GM13977 (cell line): ENCODE results near the gene SUN1.

Source experiments
- DNase-seq: peaks from one replicate; pipeline ENCODE4 v3.0.0; 2012; ENCODE audit warnings: low spot score
- in situ Hi-C: fragments of 300-500 bp; cut with MboI; formaldehyde crosslinking; loops from one replicate; pipeline ENCODE4 v1.12.0; 2022; ENCODE audit warnings: low sequenced_read_pairs, low pct_unique_long_range_greater_than_20kb, mixed read lengths, inconsistent platforms; ENCODE audit not compliant: unreplicated experiment
- TF ChIP-seq, protein P1 (sequence below): IDR thresholded peaks from 2 replicates; pipeline ENCODE4 v1.5.1; 2012; ENCODE audit warnings: mild to moderate bottlenecking, control low read depth; ENCODE audit not compliant: insufficient read depth; ENCODE audit errors: extremely low read depth, missing control alignments

The SUN1 gene

DNA sequence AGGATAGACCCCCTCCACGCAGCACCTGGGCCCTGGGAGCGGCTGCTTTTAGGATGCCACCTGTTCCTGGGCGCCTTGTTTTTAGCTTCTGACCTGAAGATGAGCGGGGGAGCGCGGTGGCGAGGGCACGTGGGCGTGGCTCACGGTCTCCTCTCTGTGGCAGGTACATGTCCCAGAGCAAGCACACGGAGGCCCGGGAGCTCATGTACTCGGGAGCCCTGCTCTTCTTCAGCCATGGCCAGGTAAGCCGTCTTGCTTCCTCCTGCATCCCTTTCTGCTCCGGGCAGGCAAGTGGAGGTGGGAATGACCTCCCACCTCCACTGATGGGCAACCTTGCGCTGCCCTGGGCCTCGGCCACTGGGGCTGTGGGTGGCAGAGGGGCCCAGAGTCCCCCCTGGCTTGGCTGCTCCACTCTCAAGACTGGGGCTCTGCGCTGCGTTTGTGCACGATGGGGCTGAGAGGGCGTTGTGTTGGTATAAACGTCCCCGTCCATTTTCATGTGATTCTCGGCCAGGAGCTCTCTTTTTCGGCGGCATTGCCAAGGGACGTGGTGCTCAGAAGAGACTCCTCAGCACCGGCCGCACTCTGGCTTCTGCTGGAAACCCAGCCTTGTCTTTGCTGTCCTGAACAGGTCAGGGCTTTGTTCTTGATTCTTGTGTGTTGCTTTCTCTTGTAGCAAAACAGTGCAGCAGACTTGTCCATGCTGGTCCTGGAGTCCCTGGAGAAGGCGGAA is 53.8 kb downstream of the SUN1 start:
- no peak for DNase-seq
- in situ Hi-C loops: no loop called here
- TF ChIP-seq, protein P1, sequence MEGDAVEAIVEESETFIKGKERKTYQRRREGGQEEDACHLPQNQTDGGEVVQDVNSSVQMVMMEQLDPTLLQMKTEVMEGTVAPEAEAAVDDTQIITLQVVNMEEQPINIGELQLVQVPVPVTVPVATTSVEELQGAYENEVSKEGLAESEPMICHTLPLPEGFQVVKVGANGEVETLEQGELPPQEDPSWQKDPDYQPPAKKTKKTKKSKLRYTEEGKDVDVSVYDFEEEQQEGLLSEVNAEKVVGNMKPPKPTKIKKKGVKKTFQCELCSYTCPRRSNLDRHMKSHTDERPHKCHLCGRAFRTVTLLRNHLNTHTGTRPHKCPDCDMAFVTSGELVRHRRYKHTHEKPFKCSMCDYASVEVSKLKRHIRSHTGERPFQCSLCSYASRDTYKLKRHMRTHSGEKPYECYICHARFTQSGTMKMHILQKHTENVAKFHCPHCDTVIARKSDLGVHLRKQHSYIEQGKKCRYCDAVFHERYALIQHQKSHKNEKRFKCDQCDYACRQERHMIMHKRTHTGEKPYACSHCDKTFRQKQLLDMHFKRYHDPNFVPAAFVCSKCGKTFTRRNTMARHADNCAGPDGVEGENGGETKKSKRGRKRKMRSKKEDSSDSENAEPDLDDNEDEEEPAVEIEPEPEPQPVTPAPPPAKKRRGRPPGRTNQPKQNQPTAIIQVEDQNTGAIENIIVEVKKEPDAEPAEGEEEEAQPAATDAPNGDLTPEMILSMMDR: no peak

DNA sequence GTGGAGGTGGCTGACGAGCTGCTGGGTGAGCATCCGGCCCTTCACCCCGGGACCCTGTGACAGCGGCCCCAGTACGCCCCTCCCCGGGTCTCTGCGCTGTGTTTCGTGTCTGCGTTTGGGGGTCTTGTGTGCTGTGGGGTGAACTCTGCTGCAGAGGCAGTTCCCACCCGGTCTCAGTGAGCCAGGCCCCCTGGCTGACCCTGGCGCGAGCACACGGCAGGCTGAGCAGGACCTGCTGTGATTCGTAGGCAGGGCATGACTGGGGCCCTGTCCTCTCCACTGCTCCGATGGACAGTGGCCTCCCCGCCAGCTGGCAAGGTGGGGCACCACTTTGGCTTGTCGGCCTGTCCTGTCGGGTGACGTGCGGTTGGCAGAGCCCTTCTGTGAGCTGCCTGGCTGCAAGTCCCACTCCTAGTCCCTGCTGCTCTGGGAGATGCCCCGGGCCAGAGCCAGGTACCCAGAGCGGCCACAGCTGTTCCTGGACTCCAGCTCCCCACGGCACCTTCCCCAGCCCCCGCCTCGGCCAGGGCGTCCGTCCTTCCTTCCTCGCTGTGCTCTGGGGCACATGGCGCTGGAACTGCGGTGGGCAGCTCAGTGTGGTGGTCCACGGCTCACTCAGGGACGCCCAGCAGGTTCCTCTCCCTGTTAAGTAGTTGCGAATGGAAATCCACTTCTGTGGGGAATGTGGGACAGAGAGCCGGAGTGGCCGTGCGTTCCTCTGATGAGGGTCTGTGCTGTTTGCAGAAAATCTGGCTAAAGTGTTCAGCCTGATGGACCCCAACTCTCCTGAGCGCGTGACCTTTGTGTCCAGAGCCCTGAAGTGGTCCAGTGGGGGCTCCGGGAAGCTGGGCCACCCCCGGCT is 54.6 kb downstream of the SUN1 start:
- DNase-seq: no peak
- TF ChIP-seq, protein P1: no peak
- in situ Hi-C loops: no loop called here

DNA sequence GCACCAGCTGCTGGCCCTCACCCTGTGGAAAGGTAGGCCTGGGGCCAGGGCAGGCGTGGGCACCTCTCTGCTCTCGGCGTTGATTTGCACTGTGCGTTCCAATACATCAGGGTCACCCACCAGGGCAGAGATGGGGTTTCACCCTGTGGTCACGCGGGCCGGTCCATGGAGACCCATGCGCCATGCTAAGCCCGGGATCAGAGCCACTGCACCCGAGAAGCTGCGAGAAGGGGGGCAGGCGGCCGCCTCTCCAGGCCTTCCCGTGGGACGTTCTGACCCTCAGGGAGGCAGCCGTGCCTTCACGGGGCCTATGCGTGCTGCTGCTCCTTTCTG is 55.2 kb downstream of the SUN1 start:
- TF ChIP-seq, protein P1: no peak
- DNase-seq: no peak
- in situ Hi-C loops: no loop called here

DNA sequence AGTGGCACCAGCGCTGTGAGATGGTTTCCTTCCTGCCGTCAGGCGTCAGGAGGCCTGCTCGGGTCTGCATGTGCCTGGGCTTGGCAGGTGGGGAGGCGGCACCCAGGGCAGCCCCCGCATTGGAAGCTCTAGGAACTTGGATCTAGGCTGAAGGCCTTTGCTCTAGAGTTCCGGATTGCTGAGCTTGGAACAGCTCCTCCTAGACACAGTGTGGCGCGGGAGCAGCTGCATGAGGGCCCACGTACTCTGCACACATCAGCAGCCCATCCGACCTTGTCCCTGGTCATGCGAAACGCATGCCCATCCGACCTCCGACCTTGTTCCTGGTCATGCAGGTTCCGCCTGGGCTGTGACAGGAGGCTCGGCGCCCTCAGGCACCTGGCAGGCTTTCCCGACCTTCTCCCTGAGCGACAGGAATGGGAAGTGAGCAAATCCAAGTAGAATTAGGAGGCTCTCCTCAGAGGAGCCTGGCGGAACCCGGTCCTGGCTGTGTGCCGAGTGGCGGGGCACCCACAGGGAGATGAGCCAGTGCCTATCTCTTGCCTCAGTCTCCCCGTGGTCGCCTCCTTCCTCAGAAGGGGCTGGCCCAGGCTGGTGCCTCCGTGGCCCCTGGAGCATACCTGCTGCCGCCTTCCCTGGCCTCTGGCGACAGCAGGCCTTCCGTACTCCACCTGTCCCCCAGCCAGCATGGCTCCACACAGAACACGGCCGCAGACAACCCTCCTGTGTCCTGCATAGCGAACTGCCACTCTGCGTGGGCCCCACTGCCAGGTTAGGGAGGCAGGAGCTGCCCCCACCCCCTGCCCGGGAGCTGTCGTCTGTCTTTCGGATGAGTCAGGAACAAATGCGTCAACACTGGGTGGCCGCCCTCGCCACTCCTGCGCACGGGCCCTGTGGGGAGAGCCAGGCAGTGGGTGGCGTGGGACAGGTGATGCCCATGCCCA is 56.1 kb downstream of the SUN1 start:
- TF ChIP-seq, protein P1: no peak
- DNase-seq: no peak
- in situ Hi-C loops: no loop called here

DNA sequence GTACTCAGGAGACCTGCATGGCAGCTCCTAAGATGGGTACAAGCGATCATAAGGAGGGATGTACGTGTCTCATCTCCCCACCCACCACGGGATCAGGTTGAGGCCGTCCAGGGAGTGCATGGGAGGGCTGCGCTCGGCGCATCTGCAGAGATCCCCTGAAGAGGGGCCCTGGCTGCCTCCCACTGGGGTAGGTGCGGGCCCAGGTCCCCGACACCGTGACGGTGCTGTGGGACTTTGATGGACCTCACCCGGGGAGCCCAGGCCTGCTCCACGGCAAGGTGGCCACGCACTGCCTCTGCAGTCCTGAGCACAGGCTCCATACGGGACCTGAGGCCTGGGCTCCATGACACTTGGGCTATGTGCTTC is 56.7 kb downstream of the SUN1 start:
- TF ChIP-seq, protein P1: no peak
- in situ Hi-C loops: no loop called here
- DNase-seq: no peak

DNA sequence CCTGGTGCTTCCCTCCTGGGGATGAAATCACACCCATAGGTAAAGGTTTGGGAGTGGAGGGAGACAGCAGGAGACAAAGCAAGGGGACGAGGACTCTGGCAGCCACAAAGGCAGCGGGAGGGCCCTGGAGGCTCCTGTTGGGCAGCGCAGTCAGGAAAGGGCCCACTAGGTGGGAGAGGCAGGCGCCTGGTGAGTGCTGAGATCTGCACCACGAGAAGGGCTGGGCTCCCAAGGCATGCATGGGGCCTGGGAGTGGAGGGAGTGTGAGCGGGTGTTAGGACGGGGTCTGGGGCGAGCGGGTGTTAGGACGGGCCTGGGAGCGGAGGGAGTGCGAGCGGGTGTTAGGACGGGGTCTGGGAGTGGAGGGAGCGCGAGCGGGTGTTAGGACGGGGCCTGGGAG is 57.1 kb downstream of the SUN1 start:
- no peak for DNase-seq
- TF ChIP-seq, protein P1: no peak
- in situ Hi-C loops: no loop called here
